WTC11 (cell line): ENCODE results near the gene C12orf43. TPM values are rescaled to one million over a fixed set of nuclear protein-coding genes. Genes with fewer than 3 reads are reported as not detected.

Experiments used
- ATAC-seq: fragments of 200-7000 bp; cut with Tn5 transposase; 2 replicates; pipeline ENCODE4 v1.10.0; 2021; ENCODE audit warnings: mild to moderate bottlenecking, moderate library complexity
- CTCF ChIA-PET: fragments of 300-600 bp; sonication (Branson Sonifier 250); formaldehyde crosslinking; loops from one replicate; lab custom pipeline; 2021; ENCODE audit warnings: antibody characterized with exemption; lab: Charles Lee
- POLR2A ChIA-PET: fragments of 350-600 bp; sonication (Branson Sonifier 250); formaldehyde crosslinking; loops from one replicate; lab custom pipeline; 2021; ENCODE audit warnings: antibody characterized with exemption; lab: Charles Lee
- DNase-seq: peaks from one replicate; pipeline ENCODE4 v3.0.0; 2021; ENCODE audit warnings: low spot score
- H3K27ac Mint-ChIP-seq: 2 replicates; pipeline ENCODE4 v1.8.0; 2021; ENCODE audit warnings: mixed read lengths
- H3K27me3 Mint-ChIP-seq: 2 replicates; pipeline ENCODE4 v1.8.0; 2021; ENCODE audit warnings: low read depth, mild to moderate bottlenecking, moderate library complexity, mixed read lengths
- H3K36me3 Mint-ChIP-seq: 2 replicates; pipeline ENCODE4 v1.8.0; 2021; ENCODE audit warnings: mixed read lengths
- H3K4me1 Mint-ChIP-seq: 2 replicates; pipeline ENCODE4 v1.8.0; 2022; ENCODE audit warnings: mixed read lengths
- H3K4me3 Mint-ChIP-seq: 2 replicates; pipeline ENCODE4 v1.8.0; 2021; ENCODE audit warnings: mild to moderate bottlenecking, moderate library complexity, mixed read lengths
- H3K9me3 Mint-ChIP-seq: 2 replicates; pipeline ENCODE4 v1.8.0; 2021; ENCODE audit warnings: mixed read lengths
- ELF4 ChIP-seq: sonication (generic); formaldehyde crosslinking; IDR thresholded peaks from 2 replicates; pipeline ENCODE4 v1.8.1; 2022; ENCODE audit warnings: low read depth, mild to moderate bottlenecking, moderate library complexity, missing genetic modification reagents
- FOXJ3 ChIP-seq: sonication (generic); formaldehyde crosslinking; IDR thresholded peaks from 2 replicates; pipeline ENCODE4 v1.9.0; 2021; ENCODE audit warnings: missing genetic modification reagents, mild to moderate bottlenecking, borderline replicate concordance
- GABPB1 ChIP-seq: sonication (generic); formaldehyde crosslinking; IDR thresholded peaks from 2 replicates; pipeline ENCODE4 v1.8.1; 2023; ENCODE audit warnings: mild to moderate bottlenecking, missing genetic modification reagents
- JUN ChIP-seq: sonication (generic); formaldehyde crosslinking; IDR thresholded peaks from 2 replicates; pipeline ENCODE4 v1.8.0; 2023; ENCODE audit warnings: mild to moderate bottlenecking, missing genetic modification reagents
- NR2C2 ChIP-seq: sonication (generic); formaldehyde crosslinking; IDR thresholded peaks from 2 replicates; pipeline ENCODE4 v1.8.0; 2022; ENCODE audit warnings: mild to moderate bottlenecking, missing genetic modification reagents
- PRRX2 ChIP-seq: fragments of 250-450 bp; sonication (Bioruptor Pico); IDR thresholded peaks from 2 replicates; pipeline ENCODE4 v1.8.0; 2021; ENCODE audit warnings: mild to moderate bottlenecking
- RELA ChIP-seq: sonication (generic); formaldehyde crosslinking; IDR thresholded peaks from 2 replicates; pipeline ENCODE4 v1.8.1; 2022; ENCODE audit warnings: missing genetic modification reagents, mild to moderate bottlenecking, borderline replicate concordance
- SMAD4 ChIP-seq: sonication (generic); formaldehyde crosslinking; IDR thresholded peaks from 2 replicates; pipeline ENCODE4 v1.8.0; 2022; ENCODE audit warnings: mild to moderate bottlenecking, missing genetic modification reagents
- ZBTB21 ChIP-seq: sonication (generic); formaldehyde crosslinking; IDR thresholded peaks from 2 replicates; pipeline ENCODE4 v1.8.1; 2023; ENCODE audit warnings: mild to moderate bottlenecking, missing genetic modification reagents, borderline replicate concordance
- ZNF671 ChIP-seq: fragments of 250-450 bp; sonication (Bioruptor Pico); IDR thresholded peaks from 2 replicates; pipeline ENCODE4 v1.8.0; 2021; ENCODE audit warnings: mild to moderate bottlenecking
- total RNA-seq: library from RNA; stranded (reverse); gene quantifications from 3 replicates; pipeline ENCODE4 v1.2.3, GENCODE V29; 2021
- TF ChIP-seq, protein P1 (sequence below): sonication (generic); formaldehyde crosslinking; IDR thresholded peaks from 2 replicates; pipeline ENCODE4 v1.8.1; 2023; ENCODE audit warnings: mild to moderate bottlenecking, missing genetic modification reagents
- TF ChIP-seq, protein P2 (sequence below): sonication (generic); formaldehyde crosslinking; IDR thresholded peaks from 2 replicates; pipeline ENCODE4 v1.8.0; 2022; ENCODE audit warnings: mild to moderate bottlenecking, missing genetic modification reagents
- TF ChIP-seq, protein P3 (sequence below): sonication (generic); formaldehyde crosslinking; IDR thresholded peaks from 2 replicates; pipeline ENCODE4 v1.8.0; 2022; ENCODE audit warnings: mild to moderate bottlenecking, missing genetic modification reagents
- TF ChIP-seq, protein P4 (sequence below): fragments of 250-450 bp; sonication (Bioruptor Pico); IDR thresholded peaks from 2 replicates; pipeline ENCODE4 v1.9.0; 2021; ENCODE audit warnings: mild to moderate bottlenecking
- TF ChIP-seq, protein P5 (sequence below): sonication (generic); formaldehyde crosslinking; IDR thresholded peaks from 2 replicates; pipeline ENCODE4 v1.8.0; 2022; ENCODE audit warnings: mild to moderate bottlenecking, missing genetic modification reagents
- TF ChIP-seq, protein P6 (sequence below): sonication (generic); formaldehyde crosslinking; IDR thresholded peaks from 2 replicates; pipeline ENCODE4 v1.8.1; 2022; ENCODE audit warnings: low read depth, mild to moderate bottlenecking, moderate library complexity, missing genetic modification reagents, borderline replicate concordance

The C12orf43 gene
- total RNA-seq, 1 experiment from 2014 or later, result 20.7 TPM

DNA sequence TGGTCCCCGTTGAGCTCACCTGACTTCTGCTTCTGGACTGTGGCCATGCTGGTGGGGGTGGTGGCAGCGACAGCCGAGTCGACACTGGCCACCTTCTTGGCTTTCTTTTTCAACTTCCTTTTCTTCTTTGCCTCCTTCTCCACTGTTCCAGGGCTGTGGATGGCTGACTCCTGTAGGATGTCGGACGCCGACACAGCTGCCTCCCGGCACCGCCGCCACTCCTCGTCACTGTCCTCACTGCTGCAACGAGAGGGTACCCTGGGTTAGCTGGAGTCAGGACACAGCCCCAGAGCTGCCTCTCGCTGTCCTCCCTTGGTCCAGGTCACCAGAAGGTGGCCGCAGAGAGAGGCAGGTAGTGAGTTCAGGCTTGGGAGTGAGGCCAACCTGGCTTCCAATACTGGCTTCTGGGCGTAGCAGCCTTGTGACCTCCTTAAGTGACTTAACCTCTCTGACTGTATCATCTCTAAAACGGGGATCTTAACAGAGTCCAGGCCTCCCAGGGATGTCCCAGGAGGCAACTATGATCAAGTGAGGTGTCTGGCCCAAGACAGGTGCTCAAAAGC is 12.0 kb downstream of the C12orf43 start (continued):
- TF ChIP-seq RELA (CRISPR knock-in tag) (no peak), GABPB1 (CRISPR knock-in tag) (no peak), SMAD4 (no peak), ZNF671 (CRISPR knock-in tag) (no peak), PRRX2 (CRISPR knock-in tag) (no peak), NR2C2 (CRISPR knock-in tag) (no peak)
- TF ChIP-seq, protein P1, sequence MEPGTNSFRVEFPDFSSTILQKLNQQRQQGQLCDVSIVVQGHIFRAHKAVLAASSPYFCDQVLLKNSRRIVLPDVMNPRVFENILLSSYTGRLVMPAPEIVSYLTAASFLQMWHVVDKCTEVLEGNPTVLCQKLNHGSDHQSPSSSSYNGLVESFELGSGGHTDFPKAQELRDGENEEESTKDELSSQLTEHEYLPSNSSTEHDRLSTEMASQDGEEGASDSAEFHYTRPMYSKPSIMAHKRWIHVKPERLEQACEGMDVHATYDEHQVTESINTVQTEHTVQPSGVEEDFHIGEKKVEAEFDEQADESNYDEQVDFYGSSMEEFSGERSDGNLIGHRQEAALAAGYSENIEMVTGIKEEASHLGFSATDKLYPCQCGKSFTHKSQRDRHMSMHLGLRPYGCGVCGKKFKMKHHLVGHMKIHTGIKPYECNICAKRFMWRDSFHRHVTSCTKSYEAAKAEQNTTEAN (CRISPR knock-in tag), result no peak
- TF ChIP-seq, protein P2, sequence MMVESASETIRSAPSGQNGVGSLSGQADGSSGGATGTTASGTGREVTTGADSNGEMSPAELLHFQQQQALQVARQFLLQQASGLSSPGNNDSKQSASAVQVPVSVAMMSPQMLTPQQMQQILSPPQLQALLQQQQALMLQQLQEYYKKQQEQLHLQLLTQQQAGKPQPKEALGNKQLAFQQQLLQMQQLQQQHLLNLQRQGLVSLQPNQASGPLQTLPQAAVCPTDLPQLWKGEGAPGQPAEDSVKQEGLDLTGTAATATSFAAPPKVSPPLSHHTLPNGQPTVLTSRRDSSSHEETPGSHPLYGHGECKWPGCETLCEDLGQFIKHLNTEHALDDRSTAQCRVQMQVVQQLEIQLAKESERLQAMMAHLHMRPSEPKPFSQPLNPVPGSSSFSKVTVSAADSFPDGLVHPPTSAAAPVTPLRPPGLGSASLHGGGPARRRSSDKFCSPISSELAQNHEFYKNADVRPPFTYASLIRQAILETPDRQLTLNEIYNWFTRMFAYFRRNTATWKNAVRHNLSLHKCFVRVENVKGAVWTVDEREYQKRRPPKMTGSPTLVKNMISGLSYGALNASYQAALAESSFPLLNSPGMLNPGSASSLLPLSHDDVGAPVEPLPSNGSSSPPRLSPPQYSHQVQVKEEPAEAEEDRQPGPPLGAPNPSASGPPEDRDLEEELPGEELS (CRISPR knock-in tag), result no peak
- TF ChIP-seq, protein P3, sequence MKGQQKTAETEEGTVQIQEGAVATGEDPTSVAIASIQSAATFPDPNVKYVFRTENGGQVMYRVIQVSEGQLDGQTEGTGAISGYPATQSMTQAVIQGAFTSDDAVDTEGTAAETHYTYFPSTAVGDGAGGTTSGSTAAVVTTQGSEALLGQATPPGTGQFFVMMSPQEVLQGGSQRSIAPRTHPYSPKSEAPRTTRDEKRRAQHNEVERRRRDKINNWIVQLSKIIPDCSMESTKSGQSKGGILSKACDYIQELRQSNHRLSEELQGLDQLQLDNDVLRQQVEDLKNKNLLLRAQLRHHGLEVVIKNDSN (CRISPR knock-in tag), result no peak

DNA sequence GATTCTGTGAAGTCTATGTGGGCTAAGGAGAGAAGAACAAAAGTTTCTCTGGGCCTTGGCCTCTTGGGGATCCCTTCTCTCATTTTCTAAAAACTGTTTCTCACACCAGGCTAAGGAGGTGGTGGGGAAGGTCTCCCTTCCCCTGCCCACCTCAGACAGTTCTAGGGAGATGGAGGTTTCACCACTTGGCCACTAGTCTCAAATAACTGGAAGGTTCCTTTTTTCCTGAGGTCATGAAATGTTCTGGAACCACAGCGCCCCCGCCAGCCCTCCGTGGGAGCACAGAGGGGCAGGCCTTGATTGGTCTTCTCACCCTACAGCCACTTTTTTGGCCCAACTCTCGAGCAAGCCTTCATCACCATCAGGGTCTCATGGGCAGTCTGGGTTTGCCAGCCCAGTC is 12.6 kb downstream of the C12orf43 start:
- Mint-ChIP-seq H3K27ac (peak overlapping the region; percentile 58; the same call in 1 of the 2 replicates), H3K36me3 (peaks cover 37% of the 10 kb centered on the region), H3K9me3 (no peaks in the 10 kb centered on the region), H3K4me3 (no peak overlapping the region), H3K4me1 (peaks cover 10% of the 10 kb centered on the region), H3K27me3 (no peaks in the 10 kb centered on the region)
- CTCF ChIA-PET, result interaction anchor here (0.9 to 2.8 kb wide), 4 partner anchors 11 to 421 kb away, joined by 3 to 24 read pairs (median 8); partner anchors contain the start of gene POP5
- ATAC-seq, result peak; percentile 10
- POLR2A ChIA-PET, result no interaction called here
- TF ChIP-seq JUN (CRISPR knock-in tag) (no peak), ZBTB21 (CRISPR knock-in tag) (no peak), ELF4 (CRISPR knock-in tag) (no peak), NR2C2 (CRISPR knock-in tag) (no peak), FOXJ3 (CRISPR knock-in tag) (no peak), GABPB1 (CRISPR knock-in tag) (no peak)
- TF ChIP-seq, protein P4, sequence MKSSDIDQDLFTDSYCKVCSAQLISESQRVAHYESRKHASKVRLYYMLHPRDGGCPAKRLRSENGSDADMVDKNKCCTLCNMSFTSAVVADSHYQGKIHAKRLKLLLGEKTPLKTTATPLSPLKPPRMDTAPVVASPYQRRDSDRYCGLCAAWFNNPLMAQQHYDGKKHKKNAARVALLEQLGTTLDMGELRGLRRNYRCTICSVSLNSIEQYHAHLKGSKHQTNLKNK (CRISPR knock-in tag), result no peak
- TF ChIP-seq, protein P5, sequence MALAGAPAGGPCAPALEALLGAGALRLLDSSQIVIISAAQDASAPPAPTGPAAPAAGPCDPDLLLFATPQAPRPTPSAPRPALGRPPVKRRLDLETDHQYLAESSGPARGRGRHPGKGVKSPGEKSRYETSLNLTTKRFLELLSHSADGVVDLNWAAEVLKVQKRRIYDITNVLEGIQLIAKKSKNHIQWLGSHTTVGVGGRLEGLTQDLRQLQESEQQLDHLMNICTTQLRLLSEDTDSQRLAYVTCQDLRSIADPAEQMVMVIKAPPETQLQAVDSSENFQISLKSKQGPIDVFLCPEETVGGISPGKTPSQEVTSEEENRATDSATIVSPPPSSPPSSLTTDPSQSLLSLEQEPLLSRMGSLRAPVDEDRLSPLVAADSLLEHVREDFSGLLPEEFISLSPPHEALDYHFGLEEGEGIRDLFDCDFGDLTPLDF (CRISPR knock-in tag), result no peak
- TF ChIP-seq, protein P6, sequence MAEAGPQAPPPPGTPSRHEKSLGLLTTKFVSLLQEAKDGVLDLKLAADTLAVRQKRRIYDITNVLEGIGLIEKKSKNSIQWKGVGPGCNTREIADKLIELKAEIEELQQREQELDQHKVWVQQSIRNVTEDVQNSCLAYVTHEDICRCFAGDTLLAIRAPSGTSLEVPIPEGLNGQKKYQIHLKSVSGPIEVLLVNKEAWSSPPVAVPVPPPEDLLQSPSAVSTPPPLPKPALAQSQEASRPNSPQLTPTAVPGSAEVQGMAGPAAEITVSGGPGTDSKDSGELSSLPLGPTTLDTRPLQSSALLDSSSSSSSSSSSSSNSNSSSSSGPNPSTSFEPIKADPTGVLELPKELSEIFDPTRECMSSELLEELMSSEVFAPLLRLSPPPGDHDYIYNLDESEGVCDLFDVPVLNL (CRISPR knock-in tag), result no peak
- peak; percentile 73 for DNase-seq
